ENCODE results near the gene SRGAP2C.
"Not testable (repeated sequence)": the region's sequence is repeated elsewhere in the genome, so short reads cannot be mapped to it uniquely, and the experiment has no call there.

SRGAP2C gene

DNA sequence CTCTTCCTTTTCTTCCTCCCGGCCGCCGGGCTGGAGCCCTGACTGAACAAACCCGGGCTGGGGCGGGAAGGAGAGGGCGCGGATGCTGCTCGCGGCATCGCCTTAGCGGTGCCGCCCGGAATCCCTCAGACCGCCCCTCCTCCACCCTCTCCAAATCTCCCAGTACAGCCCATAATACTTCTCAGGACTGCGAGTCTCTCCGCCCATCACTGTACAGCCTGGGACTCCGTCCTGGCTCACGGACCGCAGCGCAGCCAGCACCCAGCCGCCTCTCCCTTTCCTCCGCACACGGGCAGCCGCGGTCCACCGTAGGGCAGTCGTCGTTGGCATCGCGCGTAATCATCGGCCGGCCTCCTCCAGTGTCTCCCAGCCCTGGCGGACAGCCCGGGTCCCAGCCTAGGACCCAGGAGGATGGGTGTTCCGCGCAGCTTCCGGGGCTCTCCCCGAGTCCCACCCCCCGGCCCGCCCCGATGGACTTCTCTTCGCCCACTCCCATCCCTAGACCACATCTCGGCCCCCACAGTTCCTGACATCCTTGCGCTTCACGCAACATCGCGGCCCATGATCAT is 449 bp downstream of the SRGAP2C start:
- not testable (repeated sequence) for DNase-seq (ENCODE audit: low read depth in 2 of 3, low spot score in 1 of 3)

GRCh38 chr1:121186191-121186590 is 1.4 kb downstream of the SRGAP2C start:
- DNase-seq (ENCODE audit: low read depth in 2 of 3, low spot score in 1 of 3): not testable (repeated sequence)

- DNase-seq (ENCODE audit: low read depth in 2 of 3, low spot score in 1 of 3): not testable (repeated sequence)
These were observed 3.1 kb downstream of the SRGAP2C start for GRCh38 chr1:121187914-121188313.

- not testable (repeated sequence) for DNase-seq (ENCODE audit: low read depth in 2 of 3, low spot score in 1 of 3)
These were observed 7.7 kb downstream of the SRGAP2C start for GRCh38 chr1:121192512-121192911.

DNA sequence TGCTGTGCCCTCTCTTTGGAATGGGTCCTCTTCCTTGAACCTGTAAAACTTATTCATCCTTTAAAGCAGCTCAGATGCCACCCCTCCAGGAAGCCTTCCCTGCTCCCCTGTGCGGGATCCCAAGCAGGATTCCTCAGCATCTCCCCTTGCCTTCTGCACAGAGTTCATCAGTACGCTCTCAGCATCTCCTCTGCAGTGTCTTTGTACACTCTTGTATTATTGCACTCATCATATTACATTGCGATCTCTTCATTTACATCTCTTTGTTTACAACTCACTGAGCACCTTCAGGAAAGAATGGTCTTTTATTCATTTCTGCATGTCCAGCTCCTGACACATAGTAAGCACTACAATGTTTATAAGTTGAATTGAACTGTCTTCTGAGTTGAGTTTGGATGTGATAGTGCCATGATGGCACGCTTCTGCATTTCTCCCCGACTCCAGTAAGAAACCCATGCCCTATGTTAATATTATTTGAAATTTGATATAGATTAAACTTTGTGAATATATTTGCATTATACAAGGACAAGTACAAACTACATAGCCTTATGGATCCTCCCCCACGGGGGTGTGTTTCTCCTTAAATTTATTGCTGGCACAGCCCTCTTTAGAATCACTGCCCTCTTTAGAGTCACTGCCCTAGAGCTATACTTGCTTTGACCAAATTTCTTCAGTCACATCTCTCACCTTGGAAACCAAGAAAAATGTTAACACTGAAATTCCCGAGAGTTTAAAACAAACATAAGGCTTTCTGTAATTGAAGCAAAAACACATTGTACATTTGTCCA is 12.5 kb downstream of the SRGAP2C start:
- DNase-seq (ENCODE audit: low read depth in 2 of 3, low spot score in 1 of 3): not testable (repeated sequence)

GRCh38 chr1:121199763-121200162 is 15.0 kb downstream of the SRGAP2C start:
- not testable (repeated sequence) for DNase-seq (ENCODE audit: low read depth in 2 of 3, low spot score in 1 of 3)

GRCh38 chr1:121200232-121200631 is 15.5 kb downstream of the SRGAP2C start:
- not testable (repeated sequence) for DNase-seq (ENCODE audit: low read depth in 2 of 3, low spot score in 1 of 3)

DNA sequence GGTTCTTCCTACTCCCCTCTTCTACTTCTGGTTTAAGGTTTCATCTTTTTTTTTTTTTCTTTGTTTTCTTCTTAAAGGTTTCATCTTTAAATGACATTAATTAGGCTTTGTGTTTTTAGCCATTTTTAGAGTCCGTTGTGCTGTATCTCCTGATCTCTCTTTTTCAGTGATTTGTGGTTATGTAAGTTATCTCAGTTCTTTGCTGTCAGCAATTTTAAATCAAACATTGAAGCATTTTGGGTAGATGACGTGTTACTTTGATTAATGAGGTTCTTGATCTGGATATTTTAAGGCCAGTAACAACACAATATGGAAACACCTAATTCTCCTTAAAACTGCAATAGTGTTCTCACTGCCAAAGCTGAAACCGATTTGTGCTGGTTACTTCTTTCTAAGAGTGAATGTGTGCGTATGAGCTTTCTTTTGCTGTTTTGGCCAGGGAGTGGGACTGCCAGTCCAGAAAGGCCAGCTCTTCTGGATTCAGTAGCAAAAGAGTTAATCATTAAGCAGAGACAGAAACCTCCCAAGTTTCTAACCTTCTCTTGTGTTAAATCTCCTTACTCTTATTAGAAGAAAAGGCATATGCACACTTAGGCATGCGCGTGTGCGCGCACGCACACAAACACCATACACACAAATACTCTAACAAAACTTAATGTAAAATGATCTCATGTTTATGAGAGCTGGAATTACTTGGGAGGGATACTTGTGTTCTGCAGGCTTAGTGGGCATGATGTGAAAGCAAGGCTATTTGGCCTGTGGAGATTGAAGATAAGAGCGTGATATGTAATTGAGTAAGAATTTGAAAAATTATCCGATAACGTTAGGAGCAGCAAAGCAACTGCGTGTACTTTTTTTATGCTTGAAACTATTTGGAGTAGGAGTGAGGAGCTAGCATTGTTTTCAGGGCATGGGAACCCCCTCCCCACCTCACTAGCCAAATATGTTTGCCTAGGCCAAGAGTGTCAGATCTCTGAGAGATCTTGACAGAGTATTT is 16.5 kb downstream of the SRGAP2C start:
- DNase-seq (ENCODE audit: low read depth in 2 of 3, low spot score in 1 of 3): not testable (repeated sequence)

GRCh38 chr1:121202986-121203385 is 18.2 kb downstream of the SRGAP2C start:
- not testable (repeated sequence) for DNase-seq (ENCODE audit: low read depth in 2 of 3, low spot score in 1 of 3)

DNA sequence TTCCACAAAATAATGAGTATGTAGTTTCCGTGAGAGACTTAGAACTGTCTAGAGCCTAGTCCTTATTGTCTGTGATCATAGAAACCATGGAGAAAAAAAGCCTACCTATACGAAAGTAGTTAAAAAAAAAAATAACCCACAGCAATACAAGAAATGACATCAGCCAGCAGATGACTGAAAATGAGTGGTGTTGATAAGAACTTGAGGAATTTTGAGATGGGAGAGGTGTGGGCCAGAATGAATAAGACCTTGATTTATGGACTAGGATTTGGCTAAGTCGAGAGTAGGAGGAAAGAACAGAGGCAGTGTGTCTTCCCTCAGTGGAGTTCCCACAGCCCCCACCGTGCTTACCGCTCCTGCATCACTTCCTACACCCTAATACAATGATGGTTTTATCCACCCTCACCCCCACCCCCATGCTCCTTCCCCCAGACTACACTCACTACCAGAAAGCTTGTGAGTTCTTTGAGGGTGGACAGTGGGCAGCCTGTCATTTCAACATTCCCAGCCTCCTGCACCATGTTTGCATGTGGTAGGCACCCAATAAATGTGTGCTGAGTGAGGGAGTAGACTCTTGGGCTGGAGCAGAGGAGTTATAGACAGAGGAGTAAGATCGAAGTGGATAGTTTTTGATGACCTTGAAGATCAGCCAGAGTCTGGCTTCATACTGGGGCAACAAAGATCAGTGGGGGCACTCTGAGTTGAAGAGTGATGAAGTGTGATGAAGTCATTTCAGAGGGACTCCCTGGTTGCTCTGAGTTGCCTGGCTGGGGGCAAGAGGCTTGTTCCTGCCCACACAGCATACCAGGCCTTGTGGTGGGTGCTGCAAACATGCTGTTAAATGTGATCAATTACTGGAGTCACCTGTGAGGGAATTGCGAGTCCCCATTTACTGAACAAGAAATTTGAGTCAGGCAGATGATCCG is 21.3 kb downstream of the SRGAP2C start:
- not testable (repeated sequence) for DNase-seq (ENCODE audit: low read depth in 2 of 3, low spot score in 1 of 3)

- DNase-seq (ENCODE audit: low read depth in 2 of 3, low spot score in 1 of 3): not testable (repeated sequence)
These were observed 22.6 kb downstream of the SRGAP2C start for GRCh38 chr1:121207328-121207727.

DNA sequence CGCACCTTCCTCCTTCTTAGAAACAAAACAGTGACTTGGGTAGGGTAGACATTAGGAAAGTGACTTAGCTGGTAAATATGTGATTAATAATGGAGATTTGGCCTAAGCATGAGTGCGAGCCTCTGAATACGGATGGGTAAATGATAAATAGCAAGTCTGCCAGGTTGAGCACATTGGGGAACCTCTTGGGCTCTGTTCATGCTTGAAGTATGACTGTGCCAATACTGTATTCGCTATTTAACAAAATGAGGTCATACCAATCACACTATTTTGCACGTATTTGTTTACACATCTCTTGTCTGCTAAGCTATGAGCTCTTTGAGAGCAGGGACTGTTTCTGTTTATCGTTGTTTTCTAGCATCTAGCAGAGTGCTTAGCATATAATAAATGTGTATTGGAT is 23.6 kb downstream of the SRGAP2C start:
- DNase-seq (ENCODE audit: low read depth in 2 of 3, low spot score in 1 of 3): not testable (repeated sequence)

- DNase-seq (ENCODE audit: low read depth in 2 of 3, low spot score in 1 of 3): not testable (repeated sequence)
These were observed 26.0 kb downstream of the SRGAP2C start for GRCh38 chr1:121210778-121211177.

DNA sequence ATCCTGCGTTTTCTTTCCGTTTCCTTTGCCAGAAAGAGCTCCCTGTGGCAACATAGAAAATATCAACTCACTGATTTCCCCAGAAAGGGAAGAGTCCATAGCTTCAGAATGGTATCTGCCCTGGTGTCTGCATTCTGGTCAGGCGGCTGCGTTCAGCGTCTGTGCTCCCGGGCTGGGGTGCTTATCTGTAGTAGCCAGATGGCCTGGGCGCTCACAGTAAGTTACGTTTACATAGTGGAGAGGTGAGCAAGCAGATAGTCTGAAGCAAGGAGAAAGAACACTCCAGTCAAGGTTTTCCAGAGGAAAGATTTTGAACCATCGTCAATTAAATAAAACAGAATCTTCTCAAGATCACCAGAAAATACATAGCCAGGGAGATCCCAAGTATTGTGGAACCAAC is 28.7 kb downstream of the SRGAP2C start:
- DNase-seq (ENCODE audit: low read depth in 2 of 3, low spot score in 1 of 3): not testable (repeated sequence)

DNA sequence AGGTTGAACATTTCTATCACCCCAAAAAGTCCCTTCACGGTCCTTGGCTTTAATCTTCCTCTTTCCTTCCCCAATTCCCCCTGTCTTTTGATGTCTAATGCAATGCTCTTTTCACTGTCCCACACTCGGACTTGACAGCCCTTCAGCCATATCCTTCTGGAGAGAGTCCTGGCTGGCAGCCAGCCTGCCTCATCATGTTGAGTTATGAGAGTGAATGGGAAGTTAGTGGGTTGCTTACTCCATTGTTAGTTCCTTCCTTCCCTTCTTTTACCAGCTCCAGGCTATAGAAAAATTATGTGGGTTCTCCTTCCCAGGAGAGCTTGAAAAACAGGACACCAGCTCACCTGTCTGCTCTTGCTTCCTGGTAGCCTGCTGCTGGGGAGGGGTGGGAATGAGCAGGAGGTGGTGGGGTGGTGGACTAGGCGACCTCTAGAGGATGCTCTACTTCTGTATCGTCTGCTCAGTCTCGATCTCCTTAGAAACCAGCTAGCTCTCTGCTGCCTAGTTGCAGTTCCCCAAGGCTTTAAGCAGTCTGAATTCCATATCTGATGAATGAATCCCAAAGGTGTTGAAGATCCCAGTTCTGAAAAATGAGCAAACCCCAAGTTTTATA is 29.9 kb downstream of the SRGAP2C start:
- DNase-seq (ENCODE audit: low read depth in 2 of 3, low spot score in 1 of 3): not testable (repeated sequence)

- not testable (repeated sequence) for DNase-seq (ENCODE audit: low read depth in 2 of 3, low spot score in 1 of 3)
These were observed 31.1 kb downstream of the SRGAP2C start for GRCh38 chr1:121215699-121216417.

DNA sequence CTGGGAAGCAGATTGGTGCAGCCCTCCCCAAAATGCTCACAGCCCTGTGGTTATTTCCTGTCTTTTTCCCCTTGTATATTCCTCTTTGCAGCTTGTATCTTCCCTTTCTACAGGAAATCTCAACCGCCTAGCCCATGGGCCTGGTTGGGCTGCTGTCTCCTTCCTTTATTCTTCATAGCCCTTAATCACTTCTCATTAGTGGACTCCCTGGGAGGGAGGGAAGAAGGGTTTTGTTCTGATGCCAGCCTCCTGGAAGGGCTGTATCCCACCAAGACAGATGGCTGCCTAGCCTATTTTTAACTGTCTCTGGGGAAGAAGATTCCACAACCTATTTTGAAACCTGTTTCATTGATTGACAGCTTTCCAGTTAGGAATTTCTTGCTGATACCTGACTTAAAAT is 31.9 kb downstream of the SRGAP2C start:
- DNase-seq (ENCODE audit: low read depth in 2 of 3, low spot score in 1 of 3): not testable (repeated sequence)

GRCh38 chr1:121221770-121222169 is 37.0 kb downstream of the SRGAP2C start:
- not testable (repeated sequence) for DNase-seq (ENCODE audit: low read depth in 2 of 3, low spot score in 1 of 3)

GRCh38 chr1:121224714-121225113 is 39.9 kb downstream of the SRGAP2C start:
- not testable (repeated sequence) for DNase-seq (ENCODE audit: low read depth in 2 of 3, low spot score in 1 of 3)
